Type B pancreatic cell (in vitro differentiated cells): ENCODE data around the gene SBNO2. TPM values are rescaled to one million over a fixed set of nuclear protein-coding genes. Genes with fewer than 3 reads are reported as not detected.

ENCODE experiments used
- DNase-seq: peaks from one replicate; pipeline ENCODE4 v3.0.0; 2021; ENCODE audit warnings: mixed read lengths; ENCODE audit not compliant: unreplicated experiment; ENCODE audit errors: extremely low spot score
- H3K27ac Mint-ChIP-seq: 2 replicates; pipeline ENCODE4 v1.8.0; 2021; ENCODE audit warnings: mild to moderate bottlenecking, mixed read lengths
- H3K27me3 Mint-ChIP-seq: 2 replicates; pipeline ENCODE4 v1.8.0; 2021; ENCODE audit warnings: mixed read lengths
- H3K36me3 Mint-ChIP-seq: 2 replicates; pipeline ENCODE4 v1.8.0; 2021; ENCODE audit warnings: mixed read lengths
- H3K4me1 Mint-ChIP-seq: one replicate; pipeline ENCODE4 v1.8.0; 2021; ENCODE audit warnings: mixed read lengths; ENCODE audit not compliant: unreplicated experiment
- H3K4me3 Mint-ChIP-seq: 2 replicates; pipeline ENCODE4 v1.8.0; 2021; ENCODE audit warnings: mild to moderate bottlenecking, mixed read lengths
- H3K9me3 Mint-ChIP-seq: 2 replicates; pipeline ENCODE4 v1.8.0; 2021; ENCODE audit warnings: mixed read lengths
- CTCF ChIP-seq: fragments of 200-600 bp; sonication (generic); conservative IDR thresholded peaks from 2 replicates; pipeline ENCODE4 v1.5.0; 2021; ENCODE audit warnings: antibody characterized with exemption, mild to moderate bottlenecking
- total RNA-seq: library from RNA; stranded (reverse); gene quantifications from 2 replicates; pipeline ENCODE4 v1.2.1, GENCODE V29; 2021; ENCODE audit warnings: low replicate concordance

SBNO2 gene
- total RNA-seq, 1 donor from 2014 or later, result 45.5 TPM

GRCh38 chr19:1181606-1182005, 7.5 kb upstream of the SBNO2 start:
- no peak for DNase-seq
- peak overlapping the region; percentile 76 for H3K4me3 Mint-ChIP-seq
- peak overlapping the region; percentile 94 for H3K27ac Mint-ChIP-seq
- H3K9me3 Mint-ChIP-seq, result no peaks in the 10 kb centered on the region
- H3K27me3 Mint-ChIP-seq, result peaks cover 3% of the 10 kb centered on the region
- no peak for TF ChIP-seq CTCF
- no peaks in the 10 kb centered on the region for H3K36me3 Mint-ChIP-seq
- H3K4me1 Mint-ChIP-seq, result peaks cover 20% of the 10 kb centered on the region

GRCh38 chr19:1177322-1178114, 3.5 kb upstream of the SBNO2 start:
- Mint-ChIP-seq H3K27ac (peak overlapping the region; percentile 56), H3K27me3 (peaks cover 3% of the 10 kb centered on the region), H3K4me3 (no peak overlapping the region), H3K9me3 (no peaks in the 10 kb centered on the region), H3K36me3 (no peaks in the 10 kb centered on the region), H3K4me1 (peaks cover 22% of the 10 kb centered on the region)
- TF ChIP-seq CTCF, result no peak
- DNase-seq, result no peak

GRCh38 chr19:1173159-1173844, 766 bp downstream of the SBNO2 start:
- TF ChIP-seq CTCF, result no peak
- peaks cover 33% of the 10 kb centered on the region for H3K4me1 Mint-ChIP-seq
- H3K36me3 Mint-ChIP-seq, result peaks cover 8% of the 10 kb centered on the region
- H3K9me3 Mint-ChIP-seq, result no peaks in the 10 kb centered on the region
- peak overlapping the region; percentile 88 for H3K4me3 Mint-ChIP-seq
- no peaks in the 10 kb centered on the region for H3K27me3 Mint-ChIP-seq
- H3K27ac Mint-ChIP-seq, result peak overlapping the region; percentile 85
- no peak for DNase-seq

- DNase-seq, result no peak
- H3K4me1 Mint-ChIP-seq, result peaks cover 33% of the 10 kb centered on the region
Measured at GRCh38 chr19:1172353-1173158, 1.5 kb downstream of the SBNO2 start.

More at GRCh38 chr19:1172353-1173158, 1.5 kb downstream of the SBNO2 start:
- peak overlapping the region; percentile 85 for H3K27ac Mint-ChIP-seq
- no peaks in the 10 kb centered on the region for H3K27me3 Mint-ChIP-seq
- H3K9me3 Mint-ChIP-seq, result no peaks in the 10 kb centered on the region
- peaks cover 8% of the 10 kb centered on the region for H3K36me3 Mint-ChIP-seq
- H3K4me3 Mint-ChIP-seq, result peak overlapping the region; percentile 88
- no peak for TF ChIP-seq CTCF
